Measurements from ENCODE around the gene OSBPL7. TPM values are rescaled to one million over a fixed set of nuclear protein-coding genes. Genes with fewer than 3 reads are reported as not detected.

Gene OSBPL7
- total RNA-seq, 1 experiment from 2014 or later = 20.5 TPM

- Histone ChIP-seq H3K9ac (ENCODE audit: low read length) (no peak overlapping the region), H4K20me1 (ENCODE audit: insufficient read depth) (no peaks in the 10 kb centered on the region), H3K4me1 (ENCODE audit: control insufficient read depth in 1 of 2, insufficient read depth in 2 of 2, low read length in 2 of 2) (peaks cover 30 to 56% of the 10 kb centered on the region in 2 experiments), H3K27me3 (ENCODE audit: insufficient read depth, low read length) (no peaks in the 10 kb centered on the region), H3K27ac (ENCODE audit: low read depth, low read length) (no peak overlapping the region), H3K9me3 (ENCODE audit: control insufficient read depth in 1 of 2, insufficient read depth in 1 of 2, low read depth in 1 of 2, low read length in 2 of 2) (no peaks in the 10 kb centered on the region), H3K4me2 (ENCODE audit: low read length) (no peak overlapping the region), H3K36me3 (ENCODE audit: control insufficient read depth in 1 of 2, insufficient read depth in 2 of 2, low read length in 2 of 2) (no peaks in the 10 kb centered on the region; a peak in 1 of 4 replicates), H2AFZ (ENCODE audit: low read depth, low read length, poor library complexity, severe bottlenecking) (no peak overlapping the region), H3K9me2 (ENCODE audit: insufficient read depth) (no peaks in the 10 kb centered on the region), H3K4me3 (replicated peaks in 1 of 2; ENCODE audit: low read depth in 1 of 2, low read length in 2 of 2) (no peak overlapping the region), H3K79me2 (ENCODE audit: insufficient read depth, low read length) (peaks cover 22% of the 10 kb centered on the region; the same call in 1 of the 2 replicates)
- ATAC-seq (no peak), DNase-seq (ENCODE audit: low read depth, low spot score) (no peak)
- BruUV-seq (replicated peaks) = no TSS peak
- ChIA-PET RAD21 (ENCODE audit: low non-redundant PET in 1 of 2, low total read pairs in 2 of 2, uncharacterized antibody in 2 of 2, unreplicated experiment in 2 of 2) (interaction anchor here in 1 of 2 experiments (1.7 kb wide), 1 partner anchor 44 kb away, joined by 4 read pairs; no protein-coding TSS in a partner anchor), CTCF (interaction anchor here (0.8 to 12.6 kb wide), 3 partner anchors 15 to 46 kb away, joined by 3 to 393 read pairs (median 5); partner anchors contain the start of genes LRRC46, MRPL10 and SP2), POLR2A (interaction anchor here (3.6 kb wide), 1 partner anchor 49 kb away, joined by 19 read pairs; the partner anchor contains the start of gene SP2)
- intact Hi-C loops (cut with micrococcal nuclease) = no loop called here
- TF ChIP-seq CTCF (IDR thresholded peaks at IDR 0.05 in 2 of 3, conservative IDR thresholded peaks at IDR 0.05 in 1 of 3; ENCODE audit: borderline replicate concordance in 1 of 3, insufficient read depth in 1 of 3, low read depth in 2 of 3, low read length in 2 of 3) (no peak), EZH2phosphoT487 (IDR thresholded peaks at IDR 0.05; ENCODE audit: borderline replicate concordance) (no peak), SRF (IDR thresholded peaks at IDR 0.05; ENCODE audit: low read depth) (no peak), SIN3A (IDR thresholded peaks at IDR 0.05; ENCODE audit: low read depth) (no peak), ELF1 (IDR thresholded peaks at IDR 0.05; ENCODE audit: borderline replicate concordance, low read depth) (no peak), CEBPB (IDR thresholded peaks at IDR 0.05; ENCODE audit: low read depth) (no peak), TCF7L2 (IDR thresholded peaks at IDR 0.05; ENCODE audit: borderline replicate concordance, extremely low read depth, insufficient read depth, insufficient read length) (no peak), SP1 (IDR thresholded peaks at IDR 0.05; ENCODE audit: low read depth) (no peak), FOSL1 (IDR thresholded peaks at IDR 0.05; ENCODE audit: low read depth) (no peak), ZBTB33 (IDR thresholded peaks at IDR 0.05; ENCODE audit: extremely low read depth, insufficient replicate concordance, low read length) (no peak), MAX (IDR thresholded peaks at IDR 0.05) (no peak), POLR2AphosphoS5 (IDR thresholded peaks at IDR 0.05; ENCODE audit: low read depth, low read length) (no peak), EZH2 (IDR thresholded peaks at IDR 0.05) (no peak), EGR1 (IDR thresholded peaks at IDR 0.05; ENCODE audit: low read depth) (no peak), RAD21 (IDR thresholded peaks at IDR 0.05; ENCODE audit: low read depth) (no peak), POLR2A (IDR thresholded peaks at IDR 0.05; ENCODE audit: borderline replicate concordance, extremely low read depth, insufficient read depth, insufficient read length) (no peak), YY1 (IDR thresholded peaks at IDR 0.05; ENCODE audit: extremely low read depth, insufficient replicate concordance, low read depth, low read length) (no peak)
Observed at GRCh38 chr17:47845716-47846075, 24.1 kb upstream of the OSBPL7 start.

Data from HCT116 (cell line).